ENCODE data around the gene PCBP3.

Gene PCBP3

GRCh38 chr21:45872902-45873301 is 229.4 kb downstream of the PCBP3 start:
- TF ChIP-seq ZFX (IDR thresholded peaks at IDR 0.05; ENCODE audit: borderline replicate concordance), result no peak
- no peak for TF ChIP-seq CTCF (IDR thresholded peaks at IDR 0.05)
- no peak overlapping the region for H3K27ac ChIP-seq

GRCh38 chr21:45873418-45873817 is 229.9 kb downstream of the PCBP3 start:
- no peak overlapping the region for H3K27ac ChIP-seq
- TF ChIP-seq CTCF (IDR thresholded peaks at IDR 0.05), result no peak
- no peak for TF ChIP-seq ZFX (IDR thresholded peaks at IDR 0.05; ENCODE audit: borderline replicate concordance)

GRCh38 chr21:45873866-45874265 is 230.3 kb downstream of the PCBP3 start:
- TF ChIP-seq ZFX (IDR thresholded peaks at IDR 0.05; ENCODE audit: borderline replicate concordance) (no peak), CTCF (IDR thresholded peaks at IDR 0.05) (no peak)
- no peak overlapping the region for H3K27ac ChIP-seq

- no peak overlapping the region for H3K27ac ChIP-seq
- no peak for TF ChIP-seq CTCF (IDR thresholded peaks at IDR 0.05)
- no peak for TF ChIP-seq ZFX (IDR thresholded peaks at IDR 0.05; ENCODE audit: borderline replicate concordance)
These were observed 231.3 kb downstream of the PCBP3 start for GRCh38 chr21:45874716-45875415.

GRCh38 chr21:45875416-45875760 is 231.9 kb downstream of the PCBP3 start:
- H3K27ac ChIP-seq, result no peak overlapping the region
- TF ChIP-seq ZFX (IDR thresholded peaks at IDR 0.05; ENCODE audit: borderline replicate concordance), result no peak

GRCh38 chr21:45875881-45876280 is 232.4 kb downstream of the PCBP3 start:
- TF ChIP-seq CTCF (IDR thresholded peaks at IDR 0.05) (no peak), ZFX (IDR thresholded peaks at IDR 0.05; ENCODE audit: borderline replicate concordance) (no peak)
- H3K27ac ChIP-seq, result no peak overlapping the region

- no peak overlapping the region for H3K27ac ChIP-seq
- TF ChIP-seq CTCF (IDR thresholded peaks at IDR 0.05) (no peak), ZFX (IDR thresholded peaks at IDR 0.05; ENCODE audit: borderline replicate concordance) (no peak)
These were observed 233.1 kb downstream of the PCBP3 start for GRCh38 chr21:45876381-45877170.

Data from 22Rv1 (cell line).